ENCODE results near the gene ADAMTS10. TPM values are rescaled to one million over a fixed set of nuclear protein-coding genes. Genes with fewer than 3 reads are reported as not detected.

The ADAMTS10 gene
- total RNA-seq, 4 donors from 2014 or later: 2.0 to 8.8 (median 3.6) TPM

DNA sequence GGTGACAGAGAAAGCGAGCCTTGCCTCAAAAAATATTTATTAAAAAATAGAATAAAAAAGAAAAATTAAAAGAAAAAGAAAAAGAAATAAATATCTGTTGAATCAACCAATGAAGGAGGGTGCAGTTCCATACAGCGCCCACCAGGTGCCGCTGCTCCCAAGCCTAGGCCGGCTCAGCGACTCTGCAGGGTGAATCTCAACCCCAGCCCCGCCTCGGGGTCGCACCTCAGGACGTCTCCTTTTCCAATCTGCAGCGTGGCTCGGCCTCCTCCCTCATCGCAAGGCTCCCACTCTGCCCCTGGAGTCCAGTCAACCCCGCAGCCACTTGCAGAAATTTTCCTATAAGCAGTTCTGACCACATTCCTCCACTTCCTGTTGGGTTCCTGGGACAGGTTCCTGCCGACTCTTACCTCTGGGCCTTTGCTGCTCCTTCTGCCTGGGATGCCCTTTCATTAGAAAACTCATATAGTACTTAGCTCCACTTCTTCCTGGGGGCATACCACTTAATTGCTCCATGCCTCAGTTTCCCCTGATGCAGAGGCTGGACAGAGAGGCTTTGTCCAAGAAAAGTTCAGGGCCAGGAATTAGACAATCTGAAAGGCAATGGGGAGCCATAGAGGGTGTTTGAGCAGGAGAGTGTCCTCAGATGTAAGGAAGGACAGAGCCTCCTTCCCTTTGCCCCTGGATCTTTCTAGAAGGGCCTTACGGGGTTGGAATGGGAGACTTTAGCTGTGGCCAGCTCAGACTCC is 44.2 kb upstream of the ADAMTS10 start:
- DNase-seq: no peak
- Histone ChIP-seq H3K36me3 (no peaks in the 10 kb centered on the region), H3K4me3 (peak overlapping the region in 2 of 4 donors; percentile 13 to 29), H3K27ac (no peak overlapping the region), H3K4me1 (peaks cover 0 to 6% (median 0%) of the 10 kb centered on the region in 3 donors), H3K9me3 (no peaks in the 10 kb centered on the region), H3K27me3 (peaks cover 0 to 44% (median 0%) of the 10 kb centered on the region in 4 donors)
- 2 to 3% methylated on average over 15 of the region's 15 CpGs for WGBS, 2 donors
- TF ChIP-seq, protein P1, sequence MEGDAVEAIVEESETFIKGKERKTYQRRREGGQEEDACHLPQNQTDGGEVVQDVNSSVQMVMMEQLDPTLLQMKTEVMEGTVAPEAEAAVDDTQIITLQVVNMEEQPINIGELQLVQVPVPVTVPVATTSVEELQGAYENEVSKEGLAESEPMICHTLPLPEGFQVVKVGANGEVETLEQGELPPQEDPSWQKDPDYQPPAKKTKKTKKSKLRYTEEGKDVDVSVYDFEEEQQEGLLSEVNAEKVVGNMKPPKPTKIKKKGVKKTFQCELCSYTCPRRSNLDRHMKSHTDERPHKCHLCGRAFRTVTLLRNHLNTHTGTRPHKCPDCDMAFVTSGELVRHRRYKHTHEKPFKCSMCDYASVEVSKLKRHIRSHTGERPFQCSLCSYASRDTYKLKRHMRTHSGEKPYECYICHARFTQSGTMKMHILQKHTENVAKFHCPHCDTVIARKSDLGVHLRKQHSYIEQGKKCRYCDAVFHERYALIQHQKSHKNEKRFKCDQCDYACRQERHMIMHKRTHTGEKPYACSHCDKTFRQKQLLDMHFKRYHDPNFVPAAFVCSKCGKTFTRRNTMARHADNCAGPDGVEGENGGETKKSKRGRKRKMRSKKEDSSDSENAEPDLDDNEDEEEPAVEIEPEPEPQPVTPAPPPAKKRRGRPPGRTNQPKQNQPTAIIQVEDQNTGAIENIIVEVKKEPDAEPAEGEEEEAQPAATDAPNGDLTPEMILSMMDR (IDR thresholded peaks at IDR 0.05): peak; percentile 83 to 100 (median 96)
- no peak for TF ChIP-seq POLR2A (IDR thresholded peaks at IDR 0.05)
- intact Hi-C loops (cut with DNase I): loop anchor here (2.0 kb wide), 1 partner anchor 426 kb away; no protein-coding TSS in a partner anchor

DNA sequence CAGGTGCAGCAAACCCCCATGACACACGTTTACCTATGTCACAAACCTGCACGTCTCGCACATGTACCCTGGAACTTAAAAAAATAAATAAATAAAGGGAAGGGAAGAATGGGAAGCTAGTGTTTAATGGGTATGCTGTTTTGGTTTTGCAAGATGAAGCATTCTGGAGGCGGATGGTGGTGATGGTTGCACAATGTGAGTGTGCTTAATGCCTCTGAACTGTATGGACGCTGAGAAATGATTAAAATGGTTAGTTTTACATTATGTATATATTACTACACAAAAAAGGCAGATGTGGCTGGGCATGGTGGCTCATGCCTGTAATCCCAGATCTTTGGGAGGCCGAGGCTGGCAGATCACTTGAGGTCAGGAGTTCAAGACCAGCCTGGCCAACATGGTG is 37.7 kb upstream of the ADAMTS10 start:
- TF ChIP-seq POLR2A (IDR thresholded peaks at IDR 0.05): no peak
- TF ChIP-seq, protein P1 (IDR thresholded peaks at IDR 0.05): no peak
- no peak for DNase-seq
- H3K4me1 ChIP-seq: no peaks in the 10 kb centered on the region
- no peaks in the 10 kb centered on the region for H3K36me3 ChIP-seq
- H3K27me3 ChIP-seq: peaks cover 0 to 27% (median 0%) of the 10 kb centered on the region in 4 donors
- H3K9me3 ChIP-seq: no peaks in the 10 kb centered on the region
- intact Hi-C loops (cut with DNase I): no loop called here
- no peak overlapping the region for H3K27ac ChIP-seq
- no peak overlapping the region for H3K4me3 ChIP-seq
- WGBS, 2 donors: 47 to 65% methylated on average over 6 of the region's 6 CpGs

DNA sequence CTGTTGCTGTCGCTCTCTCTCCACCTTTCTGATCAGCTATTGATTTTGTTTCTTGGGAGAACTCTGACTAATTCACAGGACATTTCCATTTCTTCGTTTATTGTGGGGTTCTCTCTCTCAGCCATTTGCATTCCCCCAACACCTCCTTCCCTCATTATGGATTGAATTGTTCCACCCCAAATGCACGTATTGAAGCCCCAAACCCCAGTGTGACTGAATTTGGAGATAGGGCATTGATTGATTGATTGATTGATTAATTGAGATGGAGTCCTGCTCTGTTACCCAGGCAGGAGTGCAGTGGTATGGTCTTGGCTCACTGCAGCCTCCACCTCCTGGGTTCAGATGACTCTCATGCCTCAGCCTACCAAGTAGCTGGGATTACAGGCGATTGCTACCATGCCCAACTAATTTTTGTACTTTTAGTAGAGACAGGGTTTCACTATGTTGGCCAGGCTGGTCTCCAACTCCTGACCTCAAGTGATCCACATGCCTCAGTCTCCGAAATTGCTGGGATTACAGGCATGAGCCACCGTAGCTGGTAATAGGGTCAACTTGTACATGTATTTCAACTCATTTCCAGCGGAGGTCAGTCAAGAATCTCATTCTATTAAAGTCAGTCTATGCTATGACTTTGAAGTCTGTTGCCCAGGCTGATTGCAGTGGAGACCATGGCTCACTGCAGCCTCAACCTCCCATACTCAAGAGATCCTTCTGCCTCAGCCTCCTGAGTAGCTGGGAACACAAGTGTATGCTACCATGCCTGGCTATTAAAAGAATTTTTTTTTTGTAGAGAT is 33.5 kb upstream of the ADAMTS10 start:
- no peak for DNase-seq
- Histone ChIP-seq H3K4me1 (peaks cover 0 to 14% (median 0%) of the 10 kb centered on the region in 3 donors), H3K27ac (no peak overlapping the region), H3K27me3 (peaks cover 0 to 13% (median 0%) of the 10 kb centered on the region in 4 donors), H3K4me3 (no peak overlapping the region), H3K36me3 (no peaks in the 10 kb centered on the region), H3K9me3 (peaks cover 0 to 3% (median 0%) of the 10 kb centered on the region in 3 donors)
- intact Hi-C loops (cut with DNase I): no loop called here
- 61 to 66% methylated on average over 3 to 4 of the region's 7 CpGs for WGBS, 2 donors
- no peak for TF ChIP-seq POLR2A (IDR thresholded peaks at IDR 0.05)
- TF ChIP-seq, protein P1 (IDR thresholded peaks at IDR 0.05): no peak

- peaks cover 0 to 15% (median 0%) of the 10 kb centered on the region in 3 donors for H3K4me1 ChIP-seq
- H3K27me3 ChIP-seq: peaks cover 0 to 11% (median 0%) of the 10 kb centered on the region in 4 donors
- TF ChIP-seq POLR2A (IDR thresholded peaks at IDR 0.05): no peak
- TF ChIP-seq, protein P1 (IDR thresholded peaks at IDR 0.05): no peak
- H3K4me3 ChIP-seq: no peak overlapping the region
- no peak for DNase-seq
- 64 to 73% methylated on average over 4 of the region's 5 CpGs for WGBS, 2 donors
- H3K36me3 ChIP-seq: no peaks in the 10 kb centered on the region
- no peak overlapping the region for H3K27ac ChIP-seq
- intact Hi-C loops (cut with DNase I): no loop called here
- peaks cover 0 to 3% (median 0%) of the 10 kb centered on the region in 3 donors for H3K9me3 ChIP-seq
These were observed 32.0 kb upstream of the ADAMTS10 start for GRCh38 chr19:8642561-8642960.

Measured in esophagus squamous epithelium (tissue), 5 donors.